Measurements from ENCODE around the gene BUD31.
"Not testable (repeated sequence)": the region's sequence is repeated elsewhere in the genome, so short reads cannot be mapped to it uniquely, and the experiment has no call there.

The BUD31 gene

DNA sequence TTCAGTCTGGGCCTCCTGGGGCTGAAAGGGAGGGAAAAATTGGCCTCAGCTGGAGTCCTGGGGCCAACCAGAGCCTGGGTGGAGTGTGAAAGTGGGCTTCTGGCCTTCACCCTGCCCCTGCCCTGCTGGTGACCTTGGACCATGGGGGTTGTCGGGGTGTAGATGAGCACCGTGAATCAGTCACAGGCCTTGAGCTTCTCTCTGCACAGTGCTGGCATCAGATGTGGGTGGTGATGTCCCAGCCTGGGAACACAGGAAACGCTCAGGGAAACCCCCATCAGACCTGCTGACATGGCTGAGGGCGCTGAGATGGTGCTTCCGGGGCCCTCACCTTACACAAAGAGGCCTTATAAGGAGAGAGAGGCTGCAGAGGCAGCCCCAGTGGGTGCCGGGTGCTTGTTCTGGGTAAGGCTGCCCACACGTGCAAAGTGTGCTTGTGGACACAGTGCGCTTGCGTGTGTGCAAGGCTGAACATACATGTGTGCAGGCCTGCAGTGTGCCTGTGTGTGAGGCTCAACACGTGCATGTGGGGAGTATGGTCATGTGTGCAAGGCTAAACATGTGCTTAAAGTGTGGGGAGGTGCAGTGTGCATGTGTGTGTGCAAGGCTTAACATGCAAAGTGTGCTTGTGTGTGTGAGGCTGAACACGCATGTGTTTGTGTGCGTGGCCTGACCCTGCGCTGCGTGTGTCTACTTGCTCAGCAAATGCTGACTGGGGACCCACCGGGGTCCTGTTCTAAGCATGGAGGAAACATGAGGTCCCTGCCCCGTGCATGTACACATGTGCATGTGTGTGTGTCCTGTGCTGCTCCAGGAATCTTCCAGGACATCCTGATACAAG is 27.7 kb upstream of the BUD31 start:
- peak; percentile 89 for DNase-seq

- DNase-seq, result no peak
Observed at GRCh38 chr7:99381664-99382075, 27.1 kb upstream of the BUD31 start.

DNA sequence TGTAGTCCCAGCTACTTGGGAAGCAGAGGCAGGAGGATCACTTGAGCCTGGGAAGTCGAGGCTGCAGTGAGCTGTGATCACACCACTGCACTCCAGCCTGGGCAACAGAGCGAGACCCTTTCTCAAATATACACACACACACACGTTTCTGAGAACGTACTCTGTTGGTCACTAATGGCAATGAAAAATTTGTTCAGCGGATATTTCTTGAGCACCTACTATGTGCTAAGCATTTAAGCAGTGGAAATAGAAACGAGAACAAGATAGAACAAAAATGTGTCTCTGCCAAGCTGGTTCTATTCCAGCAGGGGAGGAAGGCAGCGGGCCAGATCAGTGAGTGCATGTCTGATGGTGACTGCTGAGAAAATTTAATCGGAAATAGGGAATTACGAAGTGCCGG is 25.6 kb upstream of the BUD31 start:
- DNase-seq, result no peak

GRCh38 chr7:99383791-99384370 is 24.9 kb upstream of the BUD31 start:
- DNase-seq, result no peak

GRCh38 chr7:99384523-99384922 is 24.2 kb upstream of the BUD31 start:
- no peak for DNase-seq

GRCh38 chr7:99385564-99385963 is 23.2 kb upstream of the BUD31 start:
- DNase-seq, result no peak

GRCh38 chr7:99386584-99387238 is 22.1 kb upstream of the BUD31 start:
- DNase-seq, result peak; percentile 53

- not testable (repeated sequence) for DNase-seq
Observed at GRCh38 chr7:99387239-99387635, 21.5 kb upstream of the BUD31 start.

GRCh38 chr7:99387912-99388311 is 20.9 kb upstream of the BUD31 start:
- DNase-seq, result no peak

DNA sequence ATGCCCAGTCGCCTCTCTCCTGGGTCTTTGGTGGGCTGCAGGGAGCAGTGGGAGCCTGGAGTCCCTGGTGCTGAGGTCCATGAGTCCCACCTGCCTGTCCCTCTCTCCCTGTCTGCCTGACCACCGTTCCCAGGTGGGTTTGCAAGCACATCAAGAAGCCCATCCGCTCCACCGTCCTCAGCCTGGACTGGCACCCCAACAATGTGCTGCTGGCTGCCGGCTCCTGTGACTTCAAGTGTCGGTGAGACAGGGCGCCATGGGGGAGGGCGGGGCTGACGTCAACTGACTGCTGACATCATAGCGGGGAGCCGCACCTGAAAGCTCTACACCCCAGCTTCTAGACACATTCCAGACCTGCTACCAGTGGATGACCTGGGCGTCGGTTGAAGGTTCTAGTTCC is 19.0 kb upstream of the BUD31 start:
- DNase-seq, result no peak

DNA sequence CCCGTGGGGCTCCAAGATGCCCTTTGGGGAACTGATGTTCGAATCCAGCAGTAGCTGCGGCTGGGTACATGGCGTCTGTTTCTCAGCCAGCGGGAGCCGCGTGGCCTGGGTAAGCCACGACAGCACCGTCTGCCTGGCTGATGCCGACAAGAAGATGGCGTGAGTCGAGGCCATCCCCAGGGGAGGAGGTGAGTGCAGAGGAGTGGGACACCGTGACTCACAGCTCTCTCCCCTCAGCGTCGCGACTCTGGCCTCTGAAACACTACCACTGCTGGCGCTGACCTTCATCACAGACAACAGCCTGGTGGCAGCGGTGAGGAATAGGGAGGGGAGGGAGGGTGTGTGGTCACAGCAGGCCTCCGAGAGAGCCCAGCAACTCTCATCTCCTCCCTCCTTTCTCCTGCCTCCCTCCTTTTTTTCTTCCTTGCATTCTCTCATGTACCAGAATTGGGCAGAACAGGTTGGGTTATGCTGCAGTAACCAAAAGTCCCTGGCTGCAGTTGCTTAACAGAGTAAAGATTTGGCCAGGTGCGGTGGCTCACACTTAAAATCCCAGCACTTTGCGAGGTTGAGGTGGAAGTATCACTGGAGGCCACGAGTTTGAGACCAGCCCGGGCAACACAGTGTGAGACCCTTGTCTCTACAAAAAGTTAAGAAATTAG is 17.7 kb upstream of the BUD31 start:
- no peak for DNase-seq

GRCh38 chr7:99392046-99392445 is 16.7 kb upstream of the BUD31 start:
- no peak for DNase-seq

GRCh38 chr7:99392659-99393354 is 16.0 kb upstream of the BUD31 start:
- peak; percentile 90 for DNase-seq

DNA sequence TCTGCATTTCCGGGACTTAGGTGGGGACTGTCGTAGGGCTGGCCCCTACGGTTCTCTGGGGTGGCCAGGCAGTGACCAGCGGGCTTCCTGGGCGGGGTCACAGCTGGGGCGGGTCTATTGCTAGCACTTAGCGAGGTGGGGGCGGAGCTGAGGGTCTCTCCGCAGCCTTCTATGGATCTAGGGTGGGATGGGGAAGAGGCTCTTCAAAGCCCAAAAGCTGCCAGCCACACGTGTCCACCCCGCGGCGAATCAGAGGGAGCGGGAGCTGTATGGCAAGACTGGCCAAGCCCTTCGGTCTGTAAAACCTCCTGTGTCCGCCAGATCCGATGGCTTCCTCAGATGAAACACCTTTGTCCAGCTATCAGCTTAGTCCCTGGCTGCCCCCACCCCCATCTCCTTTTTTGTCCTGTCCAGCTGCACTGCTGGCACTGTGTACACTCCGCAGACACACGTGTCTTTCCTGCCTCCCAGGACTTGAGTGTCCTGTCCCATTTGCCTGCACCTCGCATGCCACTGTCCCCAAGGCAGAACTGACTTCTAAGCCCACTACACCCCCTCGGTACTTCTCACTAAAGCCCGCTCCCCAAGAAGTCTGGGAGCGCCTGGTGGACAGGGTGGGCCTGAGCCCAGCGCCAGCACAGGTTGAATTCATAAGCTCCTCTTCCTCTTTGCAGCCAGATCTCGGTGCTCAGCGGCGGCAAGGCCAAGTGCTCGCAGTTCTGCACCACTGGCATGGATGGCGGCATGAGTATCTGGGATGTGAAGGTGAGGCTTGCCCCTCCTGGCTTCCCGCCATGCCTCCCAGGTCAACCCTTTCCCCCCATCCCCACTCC is 15.2 kb upstream of the BUD31 start:
- no peak for DNase-seq

DNA sequence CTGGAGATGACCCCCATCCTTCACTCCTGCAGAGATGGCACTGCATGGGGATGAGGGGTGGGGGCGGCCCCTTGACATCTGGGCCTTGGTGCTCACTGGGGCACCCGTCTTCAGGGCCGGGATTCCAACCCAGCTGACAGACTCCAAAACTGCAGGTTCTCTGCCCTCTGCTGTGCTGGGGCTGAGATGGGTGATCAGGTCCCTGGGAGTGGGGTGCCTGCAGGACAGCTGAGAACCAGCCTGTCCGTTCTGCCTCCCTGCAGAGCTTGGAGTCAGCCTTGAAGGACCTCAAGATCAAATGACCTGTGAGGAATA is 14.6 kb upstream of the BUD31 start:
- DNase-seq, result no peak

DNA sequence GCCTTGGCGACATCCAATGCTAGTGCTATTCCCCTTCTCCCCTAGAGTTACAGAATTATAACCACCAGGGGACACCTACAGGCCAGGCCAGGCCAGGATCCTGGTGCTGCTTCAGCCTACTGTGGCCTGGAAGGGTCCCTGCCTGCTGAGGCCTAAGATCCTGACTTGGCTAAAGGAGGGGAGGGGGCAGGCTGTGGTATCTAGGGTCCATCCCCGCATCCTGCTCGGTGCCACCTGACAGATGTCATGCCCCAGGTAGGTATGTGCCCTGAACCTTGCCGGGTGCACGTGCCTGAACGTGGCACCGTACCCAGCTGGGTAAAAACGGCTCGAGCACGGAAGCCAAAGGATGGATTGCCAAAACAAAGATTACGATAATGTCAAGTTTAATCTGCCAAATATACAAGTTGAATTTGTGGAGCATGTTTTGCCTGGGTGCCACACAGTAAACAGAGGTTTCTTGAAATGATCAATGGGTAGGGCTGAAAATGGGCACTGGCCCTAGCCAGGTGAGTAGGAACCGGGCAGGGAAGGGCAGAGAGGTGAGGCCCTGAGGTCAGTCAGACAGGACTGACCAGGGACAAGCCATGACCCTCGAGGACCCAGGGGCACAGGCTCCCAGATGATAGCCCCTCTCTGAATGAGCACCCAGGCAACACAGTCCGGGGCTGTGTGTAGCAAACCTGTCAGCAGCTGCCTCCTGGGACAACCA is 13.0 kb upstream of the BUD31 start:
- no peak for DNase-seq

GRCh38 chr7:99396418-99397296 is 12.1 kb upstream of the BUD31 start:
- no peak for DNase-seq

DNA sequence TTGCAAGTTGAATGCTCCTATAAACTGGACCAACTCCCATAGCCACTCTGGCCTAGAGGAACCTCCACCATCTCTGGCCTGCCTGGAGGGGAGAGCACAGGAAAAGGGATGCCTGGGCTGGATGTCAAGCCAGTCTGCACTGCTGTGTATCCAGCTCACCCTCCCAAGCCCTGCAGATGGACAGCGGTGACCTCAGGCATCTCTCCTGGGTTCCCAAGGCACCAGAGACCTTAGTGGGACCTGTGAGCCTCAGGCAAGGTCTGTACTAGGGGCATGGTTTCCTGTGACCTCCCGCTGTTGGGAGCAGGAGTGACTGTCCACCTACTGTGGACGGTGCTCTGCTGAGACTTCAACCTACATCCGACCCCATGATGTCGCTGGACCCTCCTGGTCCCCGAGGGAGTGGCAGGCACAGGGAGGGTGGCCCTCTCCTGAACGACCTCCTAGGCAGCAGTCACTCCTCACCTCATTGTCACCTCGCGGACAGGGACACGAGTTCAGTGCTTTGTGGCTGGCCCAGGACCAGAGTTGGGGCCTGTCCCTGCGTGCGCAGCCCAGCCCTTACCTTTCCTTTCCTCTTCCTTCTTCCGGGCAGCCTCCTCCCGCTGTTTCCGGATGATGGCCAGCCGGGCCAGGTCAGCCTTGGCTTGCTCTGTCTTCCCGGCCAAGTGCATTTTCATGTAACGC is 11.3 kb upstream of the BUD31 start:
- DNase-seq, result no peak

- DNase-seq, result no peak
Observed at GRCh38 chr7:99398891-99399445, 9.8 kb upstream of the BUD31 start.

All from CD4-positive, alpha-beta T cell treated with Interleukin-6 for 4 hours (primary cell).